Upper lobe of left lung (tissue), 6 donors: ENCODE results near the gene KCNJ11. TPM values are rescaled to one million over a fixed set of nuclear protein-coding genes. Genes with fewer than 3 reads are reported as not detected.

ENCODE experiments used
- ATAC-seq, 2 donors: fragments of 200-7000 bp; cut with Tn5 transposase; one replicate each; pipeline ENCODE4 v1.9.1; 2022; ENCODE audit warnings: mild to moderate bottlenecking in 2 of 2, moderate library complexity in 2 of 2; ENCODE audit not compliant: low FRiP score in 2 of 2
- DNase-seq, 2 donors: peaks; one replicate each; pipeline ENCODE4 v3.0.0-alpha.2; 2019 to 2020
- H3K27ac ChIP-seq, 4 donors: fragments of 200-600 bp; sonication (generic); one replicate each; pipeline ENCODE4 v1.5.1; 2016 to 2019
- H3K27me3 ChIP-seq, 4 donors: fragments of 200-600 bp; sonication (generic); one replicate each; pipeline ENCODE4 v1.5.1; 2017 to 2019
- H3K36me3 ChIP-seq, 4 donors: fragments of 200-600 bp; sonication (generic); one replicate each; pipeline ENCODE4 v1.5.1; 2016 to 2019
- H3K4me1 ChIP-seq, 4 donors: fragments of 200-600 bp; sonication (generic); one replicate each; pipeline ENCODE4 v1.5.1; 2018 to 2019
- H3K4me3 ChIP-seq, 4 donors: fragments of 200-600 bp; sonication (generic); one replicate each; pipeline ENCODE4 v1.5.1; 2017 to 2019; ENCODE audit warnings: mild to moderate bottlenecking in 2 of 4, moderate library complexity in 1 of 4
- H3K9me3 ChIP-seq, 4 donors: fragments of 200-600 bp; sonication (generic); one replicate each; pipeline ENCODE4 v1.5.1; 2018 to 2019
- EP300 ChIP-seq, 4 donors: sonication (generic); formaldehyde crosslinking; IDR thresholded peaks; one replicate each; pipeline ENCODE4 v1.5.1; 2017; ENCODE audit warnings: antibody characterized with exemption in 4 of 4, control low read depth in 2 of 4
- POLR2A ChIP-seq, 4 donors: fragments of 450-650 bp; IDR thresholded peaks; one replicate each; pipeline ENCODE4 v1.5.1; 2016 to 2017; ENCODE audit warnings: antibody characterized with exemption in 4 of 4, mild to moderate bottlenecking in 2 of 4
- POLR2AphosphoS5 ChIP-seq, 2 donors: sonication (generic); formaldehyde crosslinking; IDR thresholded peaks; one replicate each; pipeline ENCODE4 v1.5.1; 2017; ENCODE audit warnings: antibody characterized with exemption in 2 of 2
- WGBS, 2 donors: methylation state at CpG; one replicate each; pipeline ENCODE4 v1.1.5; 2017 to 2018; 5-methylcytosine and 5-hydroxymethylcytosine counted together
- total RNA-seq, 6 donors: library from RNA; depleted of rRNA in 4 of 6; stranded (reverse); fragments of >200 nt in 4 of 6; gene quantifications; one replicate each; pipeline versions ENCODE4 v1.1.0 to v1.2.1, GENCODE V29; 2016 to 2021
- TF ChIP-seq, protein P1 (sequence below), 6 experiments: fragments of 450-650 bp in 4 of 6; fragments of 200-600 bp in 2 of 6; sonication (generic) in 2 of 6; IDR thresholded peaks; one replicate each; pipeline ENCODE4 v1.5.1; 2016 to 2019; ENCODE audit warnings: antibody characterized with exemption in 6 of 6
- donor health status: DM: no; HTN: no; CAD: no; lungs with moderate emphysema.
- donor health status: DM: no; HTN: yes; CAD: no; lungs with severe emphysema.

Gene KCNJ11
- total RNA-seq, 6 donors from 2014 or later = 2.6 to 9.5 (median 5.7) TPM

DNA sequence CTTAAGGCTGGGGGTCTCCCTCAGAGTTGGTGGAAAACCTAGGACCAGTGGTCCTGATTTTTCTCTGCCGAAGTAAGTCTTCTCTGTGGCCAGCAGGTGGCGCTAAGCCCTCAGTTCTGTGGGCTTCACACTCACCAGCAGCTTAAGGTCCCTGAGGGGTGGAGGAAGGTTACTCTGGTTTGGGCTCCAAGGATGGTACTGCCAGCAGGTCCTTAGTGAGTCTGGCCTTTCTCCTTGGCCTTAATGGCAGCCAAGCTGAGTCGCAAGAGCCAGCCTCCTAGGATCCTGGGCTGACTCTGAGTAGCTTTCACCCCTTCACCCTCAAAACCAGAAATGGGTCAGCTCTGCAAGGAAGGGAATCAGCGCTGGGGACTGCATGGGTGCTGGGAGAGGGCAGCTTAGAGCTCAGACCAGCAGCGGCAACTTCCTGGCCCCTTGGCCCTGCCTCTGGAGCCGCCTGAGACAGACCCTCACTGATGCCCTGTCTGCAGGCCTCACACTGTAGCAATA lies 4.4 kb downstream of the KCNJ11 start:
- Histone ChIP-seq H3K9me3 (no peaks in the 10 kb centered on the region), H3K27me3 (no peaks in the 10 kb centered on the region), H3K36me3 (no peaks in the 10 kb centered on the region), H3K4me3 (no peak overlapping the region), H3K27ac (no peak overlapping the region), H3K4me1 (peaks cover 0 to 29% (median 6%) of the 10 kb centered on the region in 4 donors)
- TF ChIP-seq POLR2AphosphoS5 (IDR thresholded peaks at IDR 0.05) (no peak), POLR2A (IDR thresholded peaks at IDR 0.05) (no peak)
- TF ChIP-seq, protein P1, sequence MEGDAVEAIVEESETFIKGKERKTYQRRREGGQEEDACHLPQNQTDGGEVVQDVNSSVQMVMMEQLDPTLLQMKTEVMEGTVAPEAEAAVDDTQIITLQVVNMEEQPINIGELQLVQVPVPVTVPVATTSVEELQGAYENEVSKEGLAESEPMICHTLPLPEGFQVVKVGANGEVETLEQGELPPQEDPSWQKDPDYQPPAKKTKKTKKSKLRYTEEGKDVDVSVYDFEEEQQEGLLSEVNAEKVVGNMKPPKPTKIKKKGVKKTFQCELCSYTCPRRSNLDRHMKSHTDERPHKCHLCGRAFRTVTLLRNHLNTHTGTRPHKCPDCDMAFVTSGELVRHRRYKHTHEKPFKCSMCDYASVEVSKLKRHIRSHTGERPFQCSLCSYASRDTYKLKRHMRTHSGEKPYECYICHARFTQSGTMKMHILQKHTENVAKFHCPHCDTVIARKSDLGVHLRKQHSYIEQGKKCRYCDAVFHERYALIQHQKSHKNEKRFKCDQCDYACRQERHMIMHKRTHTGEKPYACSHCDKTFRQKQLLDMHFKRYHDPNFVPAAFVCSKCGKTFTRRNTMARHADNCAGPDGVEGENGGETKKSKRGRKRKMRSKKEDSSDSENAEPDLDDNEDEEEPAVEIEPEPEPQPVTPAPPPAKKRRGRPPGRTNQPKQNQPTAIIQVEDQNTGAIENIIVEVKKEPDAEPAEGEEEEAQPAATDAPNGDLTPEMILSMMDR (IDR thresholded peaks at IDR 0.05) = peak; percentile 81 to 91 (median 87)
- 53% methylated on average over 6 of the region's 6 CpGs; no CpG with 5 or more reads in 1 of the 2 donors for WGBS, 2 donors
- DNase-seq (peak; percentile 28 to 73), ATAC-seq (peak; percentile 39 to 77)

DNA sequence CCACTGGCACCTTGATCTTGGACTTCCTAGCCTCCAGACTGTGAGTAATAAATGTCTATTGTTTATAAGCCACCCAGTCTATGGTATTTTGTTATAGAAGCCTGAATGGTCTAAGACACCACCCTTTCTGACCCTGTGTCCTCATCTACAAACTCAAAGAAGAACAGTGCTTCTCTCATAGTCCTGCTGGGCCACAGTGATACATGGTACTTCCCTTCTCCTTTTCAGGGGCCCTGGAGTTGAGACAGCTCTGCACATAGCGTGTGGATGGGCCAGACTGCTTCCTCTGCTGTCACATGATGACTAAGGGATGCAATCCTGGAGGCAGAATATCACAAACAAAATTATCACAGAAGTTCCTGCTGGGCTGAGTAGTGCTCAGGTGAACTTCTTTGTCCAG lies 5.0 kb downstream of the KCNJ11 start:
- no peaks in the 10 kb centered on the region for H3K27me3 ChIP-seq
- TF ChIP-seq EP300 (IDR thresholded peaks at IDR 0.05) = no peak
- no peak for TF ChIP-seq POLR2A (IDR thresholded peaks at IDR 0.05)
- TF ChIP-seq, protein P1 (IDR thresholded peaks at IDR 0.05) = no peak
- no peak overlapping the region for H3K27ac ChIP-seq
- 59% methylated on average over 1 of the region's 1 CpG; no CpG with 5 or more reads in 1 of the 2 donors for WGBS, 2 donors
- no peak overlapping the region for H3K4me3 ChIP-seq
- ATAC-seq (no peak), DNase-seq (no peak)
- no peaks in the 10 kb centered on the region for H3K9me3 ChIP-seq
- peaks cover 0 to 25% (median 2%) of the 10 kb centered on the region in 4 donors for H3K4me1 ChIP-seq
- H3K36me3 ChIP-seq = peaks cover 0 to 3% (median 0%) of the 10 kb centered on the region in 4 donors

DNA sequence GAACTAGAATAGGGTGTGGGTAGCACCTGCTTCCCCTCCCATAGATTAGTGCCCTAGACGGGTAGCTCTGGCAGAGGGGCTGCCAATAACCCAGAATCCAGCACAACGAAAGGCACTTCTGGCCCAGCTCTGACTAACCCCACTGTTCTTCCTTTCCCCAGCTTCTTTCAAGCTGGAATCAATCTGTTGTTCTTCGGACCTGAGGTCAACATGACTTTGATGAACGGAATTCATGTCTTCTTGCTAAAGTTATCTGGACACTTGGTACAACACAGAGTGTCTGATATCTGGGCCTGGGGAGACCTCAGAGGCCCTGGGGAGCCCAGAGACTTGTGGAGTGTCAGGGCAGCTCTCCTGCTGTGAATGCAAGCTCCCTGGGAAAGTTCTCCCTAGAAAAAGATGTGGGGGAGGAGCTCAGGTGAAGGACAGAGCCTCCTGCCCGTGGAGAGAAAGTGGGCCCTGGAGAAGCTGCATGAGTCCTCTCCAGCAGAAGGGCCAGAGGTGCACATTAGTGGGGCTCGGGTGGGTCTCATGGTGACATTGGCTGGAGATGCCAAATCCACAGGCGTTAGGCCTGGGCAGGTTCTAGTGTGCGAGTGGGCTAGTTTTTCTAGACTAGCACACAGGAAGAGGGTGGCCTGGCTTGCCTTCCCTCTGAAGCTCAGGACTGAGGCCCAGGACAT lies 6.3 kb downstream of the KCNJ11 start:
- WGBS, 2 donors = 89 to 93% methylated on average over 8 of the region's 8 CpGs
- DNase-seq (no peak), ATAC-seq (no peak)
- Histone ChIP-seq H3K9me3 (no peaks in the 10 kb centered on the region), H3K36me3 (peaks cover 0 to 3% (median 0%) of the 10 kb centered on the region in 4 donors), H3K27ac (no peak overlapping the region), H3K4me1 (peaks cover 0 to 16% (median 0%) of the 10 kb centered on the region in 4 donors), H3K27me3 (no peaks in the 10 kb centered on the region), H3K4me3 (no peak overlapping the region)
- TF ChIP-seq POLR2A (IDR thresholded peaks at IDR 0.05) = no peak
- TF ChIP-seq, protein P1 (IDR thresholded peaks at IDR 0.05) = no peak
- no peak for TF ChIP-seq EP300 (IDR thresholded peaks at IDR 0.05)
- no peak for TF ChIP-seq POLR2AphosphoS5 (IDR thresholded peaks at IDR 0.05)

DNA sequence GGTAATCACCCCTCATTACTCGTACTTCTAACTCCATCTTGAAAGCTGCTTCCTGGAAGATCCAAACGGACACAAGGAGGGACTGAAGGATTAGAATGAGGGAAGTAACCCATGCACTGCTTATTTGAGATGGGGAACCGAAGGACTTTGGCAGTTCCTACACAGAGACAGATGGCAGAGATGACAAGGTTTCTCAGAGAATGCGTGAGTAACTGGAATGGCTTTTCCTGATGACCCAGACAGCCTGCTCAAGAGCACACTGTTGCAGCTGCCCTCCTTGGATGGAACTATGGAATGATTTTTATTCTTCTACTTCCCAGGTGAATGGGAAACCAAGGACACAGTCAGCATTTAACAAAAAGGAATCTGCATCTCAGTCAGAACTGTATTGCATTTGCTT lies 7.3 kb downstream of the KCNJ11 start:
- no peak overlapping the region for H3K27ac ChIP-seq
- H3K27me3 ChIP-seq = no peaks in the 10 kb centered on the region
- ATAC-seq (no peak), DNase-seq (no peak)
- H3K9me3 ChIP-seq = no peaks in the 10 kb centered on the region
- TF ChIP-seq POLR2AphosphoS5 (IDR thresholded peaks at IDR 0.05) = no peak
- TF ChIP-seq, protein P1 (IDR thresholded peaks at IDR 0.05) = no peak
- TF ChIP-seq POLR2A (IDR thresholded peaks at IDR 0.05) = no peak
- no peak for TF ChIP-seq EP300 (IDR thresholded peaks at IDR 0.05)
- H3K4me1 ChIP-seq = peaks cover 0 to 8% (median 0%) of the 10 kb centered on the region in 4 donors
- WGBS, 2 donors = 77 to 86% methylated on average over 4 of the region's 4 CpGs
- H3K4me3 ChIP-seq = no peak overlapping the region
- H3K36me3 ChIP-seq = peaks cover 0 to 3% (median 0%) of the 10 kb centered on the region in 4 donors
